Endothelial cell of umbilical vein (primary cell): ENCODE measurements around the gene PTPRZ1. TPM values are rescaled to one million over a fixed set of nuclear protein-coding genes. Genes with fewer than 3 reads are reported as not detected.

Experiments
- BruUV-seq: library from RNA; stranded (reverse); fragments of 400-500 nt; replicated peaks from 2 replicates; lab custom pipeline; 2021; lab: Mats Ljungman, UMichigan
- CTCF ChIA-PET: fragments of 300-600, 350-600 bp; sonication (Branson Sonifier 250); formaldehyde crosslinking; loops from one replicate; lab custom pipeline; 2021; ENCODE audit warnings: antibody characterized with exemption, inconsistent platforms; lab: Charles Lee
- POLR2A ChIA-PET: fragments of 300-600, 350-600 bp; sonication (Branson Sonifier 250); formaldehyde crosslinking; loops from one replicate; lab custom pipeline; 2021; ENCODE audit warnings: antibody characterized with exemption, inconsistent platforms; lab: Charles Lee
- DNase-seq: peaks from one replicate; pipeline ENCODE4 v3.0.0-alpha.2; 2011; ENCODE audit warnings: low read depth, low spot score
- FAIRE-seq: peaks from 2 replicates; lab custom pipeline; 2011; peaks lifted over from hg19 to GRCh38; lab: Jason Lieb, UNC
- H2AFZ ChIP-seq: 2 replicates; pipeline ENCODE4 v1.6.0; 2012; ENCODE audit warnings: low read depth, low read length, control low read depth, inconsistent platforms
- H3K27ac ChIP-seq: 2 replicates; pipeline ENCODE4 v1.5.1; 2011; ENCODE audit warnings: low read depth, mild to moderate bottlenecking, control low read depth, low read length, moderate library complexity; ENCODE audit not compliant: insufficient read depth
- H3K27me3 ChIP-seq, 2 experiments: 2 replicates each; pipeline versions ENCODE4 v1.6.0 to v1.6.1; 2011; ENCODE audit warnings: low read length in 2 of 2, mixed read lengths in 1 of 2; ENCODE audit not compliant: control insufficient read depth in 2 of 2, insufficient read depth in 2 of 2
- H3K36me3 ChIP-seq, 2 experiments: 2 replicates in 1 of 2; 3 replicates in 1 of 2; pipeline ENCODE4 v1.5.1; 2011; ENCODE audit warnings: low read length in 2 of 2, mild to moderate bottlenecking in 1 of 2, moderate library complexity in 1 of 2; ENCODE audit not compliant: control insufficient read depth in 2 of 2, insufficient read depth in 2 of 2; ENCODE audit errors: extremely low read depth in 1 of 2
- H3K4me1 ChIP-seq: 3 replicates; pipeline ENCODE4 v1.5.1; 2011; ENCODE audit warnings: mild to moderate bottlenecking, low read length; ENCODE audit not compliant: control insufficient read depth, insufficient read depth; ENCODE audit errors: extremely low read depth
- H3K4me2 ChIP-seq: 2 replicates; pipeline ENCODE4 v1.6.1; 2011; ENCODE audit warnings: low read length, control low read depth, mixed read lengths; ENCODE audit not compliant: insufficient read depth
- H3K4me3 ChIP-seq, 3 experiments: fragments of 200-600 bp in 1 of 3; sonication (generic), shearing (Covaris generic) in 1 of 3; replicated peaks in 1 of 3; 2 replicates each; pipeline ENCODE4 v1.5.1; 2011 to 2016; ENCODE audit warnings: control low read depth in 3 of 3, low read length in 3 of 3, mild to moderate bottlenecking in 2 of 3, inconsistent platforms in 1 of 3, low read depth in 1 of 3, moderate library complexity in 1 of 3; ENCODE audit not compliant: insufficient read depth in 1 of 3
- H3K79me2 ChIP-seq: 2 replicates; pipeline ENCODE4 v1.6.0; 2012; ENCODE audit warnings: low read length, inconsistent platforms; ENCODE audit not compliant: control insufficient read depth, insufficient read depth
- H3K9ac ChIP-seq: replicated peaks from 2 replicates; pipeline ENCODE3; 2011; ENCODE audit warnings: low read length, control low read depth; ENCODE audit not compliant: insufficient read depth; ENCODE audit errors: extremely low read depth
- H3K9me1 ChIP-seq: replicated peaks from 3 replicates; pipeline ENCODE4 v1.6.0; 2011; ENCODE audit warnings: mild to moderate bottlenecking, low read length; ENCODE audit not compliant: control insufficient read depth, insufficient read depth; ENCODE audit errors: extremely low read depth
- H3K9me3 ChIP-seq: replicated peaks from 2 replicates; pipeline ENCODE4 v1.5.1; 2012; ENCODE audit warnings: low read length, inconsistent platforms; ENCODE audit not compliant: control insufficient read depth, insufficient read depth
- H4K20me1 ChIP-seq: replicated peaks from 2 replicates; pipeline ENCODE3; 2011; ENCODE audit warnings: mild to moderate bottlenecking, low read length; ENCODE audit not compliant: control insufficient read depth, insufficient read depth; ENCODE audit errors: extremely low read depth
- GATA2 ChIP-seq: IDR thresholded peaks from 2 replicates; pipeline ENCODE4 v1.7.0; 2011; ENCODE audit warnings: low read depth, mild to moderate bottlenecking, moderate library complexity, mixed read lengths, low read length; ENCODE audit not compliant: insufficient read length, insufficient read depth
- JUN ChIP-seq: IDR thresholded peaks from 2 replicates; pipeline ENCODE4 v1.6.1; 2011; ENCODE audit warnings: borderline replicate concordance, low read depth; ENCODE audit not compliant: insufficient read length, insufficient read depth
- POLR2AphosphoS5 ChIP-seq: IDR thresholded peaks from 2 replicates; pipeline ENCODE4 v1.6.1; 2012; ENCODE audit warnings: low read depth, mild to moderate bottlenecking, control low read depth, low read length, moderate library complexity; ENCODE audit not compliant: insufficient read depth
- dilution Hi-C: fragments of 300-500 bp; cut with MboI; formaldehyde crosslinking; loops from one replicate; pipeline ENCODE4 v1.15.0; 2019; ENCODE audit warnings: low sequenced_read_pairs; ENCODE audit not compliant: extremely low pct_ligation_motif_present
- intact Hi-C: fragments of 100-400 bp; cut with micrococcal nuclease; formaldehyde crosslinking; loops from one replicate; pipeline ENCODE4 v1.10.0; 2022
- polyA plus RNA-seq, 4 experiments: library from polyadenylated mRNA; depleted of rRNA in 3 of 4; stranded (reverse) in 3 of 4; unstranded in 1 of 4; fragments of >200 nt; gene quantifications; 2 replicates each; pipeline versions ENCODE4 v1.2.1 to v1.2.3, GENCODE V29; 2011 to 2012; ENCODE audit warnings: missing spikeins in 1 of 4
- total RNA-seq: library from RNA; stranded (reverse); gene quantifications from 2 replicates; pipeline ENCODE4 v1.2.3, GENCODE V29; 2021
- TF ChIP-seq, protein P1 (sequence below), 2 donors: IDR thresholded peaks; 1 replicate in 1 of 2; 2 replicates in 1 of 2; pipeline ENCODE4 v1.5.1; 2011; ENCODE audit warnings: low read length in 2 of 2, mild to moderate bottlenecking in 2 of 2, moderate library complexity in 2 of 2, control low read depth in 1 of 2, inconsistent platforms in 1 of 2, low read depth in 1 of 2; ENCODE audit not compliant: insufficient read depth in 1 of 2; ENCODE audit errors: extremely low read depth in 1 of 2

Gene PTPRZ1
- total and polyA plus RNA-seq, 2 donors (not counting 3 experiments of a cell fraction or from before 2014, with no cell fraction given) = 0.07 TPM; not detected in 1

- no peak for DNase-seq
- Histone ChIP-seq H4K20me1 (no peaks in the 10 kb centered on the region), H3K36me3 (no peaks in the 10 kb centered on the region), H3K4me1 (no peaks in the 10 kb centered on the region), H2AFZ (no peak overlapping the region), H3K9me3 (no peaks in the 10 kb centered on the region), H3K4me3 (no peak overlapping the region), H3K79me2 (no peaks in the 10 kb centered on the region), H3K9me1 (no peaks in the 10 kb centered on the region), H3K27me3 (no peaks in the 10 kb centered on the region), H3K9ac (no peak overlapping the region), H3K4me2 (no peak overlapping the region), H3K27ac (no peak overlapping the region)
- ChIA-PET POLR2A (no interaction called here), CTCF (interaction anchor here (1.1 to 1.5 kb wide), 3 partner anchors 8 to 41 kb away, joined by 3 to 8 read pairs (median 3); no protein-coding TSS in a partner anchor)
- FAIRE-seq = no peak
- dilution Hi-C loops = no loop called here
- intact Hi-C loops = no loop called here
- BruUV-seq = no TSS peak
- TF ChIP-seq JUN (no peak), POLR2AphosphoS5 (no peak), GATA2 (no peak)
Measured at GRCh38 chr7:121953164-121953563, 80.2 kb downstream of the PTPRZ1 start.

DNA sequence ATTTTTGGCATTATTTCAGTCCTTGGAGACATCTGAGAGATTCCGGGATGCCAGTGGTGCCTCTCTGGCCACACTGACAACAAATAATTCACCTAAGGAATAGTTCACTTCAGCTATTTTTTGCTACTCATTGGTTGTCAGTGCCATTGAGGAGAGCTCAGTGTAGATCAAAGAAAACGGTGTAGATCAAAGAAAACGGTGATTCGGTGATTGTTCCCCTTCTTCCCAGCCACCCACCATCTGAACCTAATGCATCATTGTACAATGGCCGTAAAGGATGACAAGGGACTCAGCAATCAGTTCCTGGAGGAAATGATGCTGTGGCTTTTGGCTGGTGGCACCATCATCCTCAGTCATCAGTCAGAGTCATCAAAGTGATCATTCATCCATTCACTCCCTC lies 80.6 kb downstream of the PTPRZ1 start:
- Histone ChIP-seq H3K4me2 (no peak overlapping the region), H3K9ac (no peak overlapping the region), H2AFZ (no peak overlapping the region), H4K20me1 (no peaks in the 10 kb centered on the region), H3K36me3 (no peaks in the 10 kb centered on the region), H3K9me1 (no peaks in the 10 kb centered on the region), H3K27ac (no peak overlapping the region), H3K4me3 (no peak overlapping the region), H3K9me3 (no peaks in the 10 kb centered on the region), H3K4me1 (no peaks in the 10 kb centered on the region), H3K27me3 (no peaks in the 10 kb centered on the region), H3K79me2 (no peaks in the 10 kb centered on the region)
- dilution Hi-C loops (no loop called here), intact Hi-C loops (no loop called here)
- BruUV-seq = no TSS peak
- DNase-seq (no peak), FAIRE-seq (no peak)
- CTCF ChIA-PET = interaction anchor here (1.3 kb wide), 1 partner anchor 41 kb away, joined by 3 read pairs; no protein-coding TSS in a partner anchor
- POLR2A ChIA-PET = no interaction called here
- TF ChIP-seq GATA2 = no peak
- TF ChIP-seq, protein P1, sequence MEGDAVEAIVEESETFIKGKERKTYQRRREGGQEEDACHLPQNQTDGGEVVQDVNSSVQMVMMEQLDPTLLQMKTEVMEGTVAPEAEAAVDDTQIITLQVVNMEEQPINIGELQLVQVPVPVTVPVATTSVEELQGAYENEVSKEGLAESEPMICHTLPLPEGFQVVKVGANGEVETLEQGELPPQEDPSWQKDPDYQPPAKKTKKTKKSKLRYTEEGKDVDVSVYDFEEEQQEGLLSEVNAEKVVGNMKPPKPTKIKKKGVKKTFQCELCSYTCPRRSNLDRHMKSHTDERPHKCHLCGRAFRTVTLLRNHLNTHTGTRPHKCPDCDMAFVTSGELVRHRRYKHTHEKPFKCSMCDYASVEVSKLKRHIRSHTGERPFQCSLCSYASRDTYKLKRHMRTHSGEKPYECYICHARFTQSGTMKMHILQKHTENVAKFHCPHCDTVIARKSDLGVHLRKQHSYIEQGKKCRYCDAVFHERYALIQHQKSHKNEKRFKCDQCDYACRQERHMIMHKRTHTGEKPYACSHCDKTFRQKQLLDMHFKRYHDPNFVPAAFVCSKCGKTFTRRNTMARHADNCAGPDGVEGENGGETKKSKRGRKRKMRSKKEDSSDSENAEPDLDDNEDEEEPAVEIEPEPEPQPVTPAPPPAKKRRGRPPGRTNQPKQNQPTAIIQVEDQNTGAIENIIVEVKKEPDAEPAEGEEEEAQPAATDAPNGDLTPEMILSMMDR (IDR thresholded peaks at IDR 0.05; ENCODE audit: extremely low read depth in 1 of 2, insufficient read depth in 1 of 2, low read depth in 1 of 2, low read length in 2 of 2) = no peak
